Caki2 (cell line): ENCODE data around the gene PRKRA. TPM values are rescaled to one million over a fixed set of nuclear protein-coding genes. Genes with fewer than 3 reads are reported as not detected.

ENCODE experiments used
- DNase-seq: peaks from one replicate; pipeline ENCODE4 v3.0.0-alpha.2; 2015; ENCODE audit warnings: low read depth
- in situ Hi-C: cut with HindIII; loops from 2 replicates; pipeline ENCODE4 v1.10.0; 2016; ENCODE audit warnings: low sequenced_read_pairs, low pct_unique_long_range_greater_than_20kb, mixed read lengths
- total RNA-seq: library from RNA; depleted of rRNA; stranded (reverse); fragments of >200 nt; shearing (Covaris generic); gene quantifications from 2 replicates; pipeline ENCODE4 v1.2.3, GENCODE V29; 2014; ENCODE audit warnings: low replicate concordance; rRNA removed

Gene PRKRA
- total RNA-seq, 1 experiment from 2014 or later = 98.5 TPM

DNA sequence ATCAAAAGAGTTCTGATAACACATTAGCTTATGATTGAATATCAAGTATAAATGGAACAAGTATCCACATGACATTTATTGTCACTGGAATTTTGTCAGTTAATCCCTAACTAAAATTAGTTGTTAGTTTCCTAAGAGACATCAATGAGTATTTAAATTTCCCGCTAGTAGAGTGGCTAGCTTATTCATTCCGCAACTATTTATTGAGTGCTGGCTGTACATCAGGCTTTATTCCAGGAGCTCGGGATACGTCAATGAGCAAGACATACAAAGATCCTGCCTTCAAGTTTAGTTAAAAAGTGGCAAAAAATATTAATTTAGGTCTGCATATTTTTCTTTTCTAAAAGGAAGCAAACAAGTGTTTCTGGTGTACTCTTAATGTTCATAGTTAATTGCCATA is 59.3 kb downstream of the PRKRA start:
- DNase-seq = no peak
- in situ Hi-C loops = no loop called here

DNA sequence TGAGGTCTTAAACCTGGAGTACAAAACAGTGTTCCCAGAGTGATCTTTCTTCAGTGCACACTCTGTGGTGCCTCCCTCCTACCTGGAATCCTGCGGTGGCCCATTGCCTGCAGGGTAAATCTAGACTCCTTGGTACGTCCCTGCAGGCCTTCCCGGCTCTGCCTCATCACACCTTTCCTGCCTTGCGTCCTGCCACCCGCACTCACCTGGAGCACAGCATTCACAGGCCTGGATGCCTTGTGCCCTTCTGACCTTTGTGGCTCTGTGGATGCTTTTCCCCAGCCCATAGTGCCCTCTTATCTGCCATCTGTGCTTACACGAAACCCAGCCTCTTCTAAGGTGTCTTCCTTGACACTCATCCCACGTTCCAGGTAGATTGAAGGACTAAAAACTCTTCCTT is 62.7 kb downstream of the PRKRA start:
- in situ Hi-C loops = no loop called here
- DNase-seq = no peak

GRCh38 chr2:178386986-178387597 is 63.9 kb downstream of the PRKRA start:
- DNase-seq = no peak

GRCh38 chr2:178385595-178386148 is 65.3 kb downstream of the PRKRA start:
- in situ Hi-C loops = no loop called here
- DNase-seq = no peak

More at GRCh38 chr2:178386986-178387597, 63.9 kb downstream of the PRKRA start:
- in situ Hi-C loops = no loop called here

DNA sequence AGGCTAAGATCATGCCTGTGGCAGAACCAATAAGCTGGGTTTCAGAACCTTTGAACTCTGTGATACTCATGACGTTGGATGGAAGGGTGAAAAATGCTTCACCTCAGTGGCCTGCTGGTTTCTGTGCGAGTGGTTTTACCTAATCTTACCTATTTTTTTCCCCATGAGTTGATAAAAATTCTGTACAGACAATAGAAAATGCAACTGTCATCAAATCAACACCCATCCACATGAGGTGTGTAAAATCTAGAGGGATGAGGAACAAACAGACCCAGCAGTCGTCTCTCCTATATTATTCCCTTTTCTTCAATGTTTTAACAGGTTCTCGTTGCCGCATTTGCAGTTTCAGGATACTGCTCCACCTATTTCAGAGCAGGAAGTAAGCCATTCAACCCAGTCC is 67.3 kb downstream of the PRKRA start:
- in situ Hi-C loops = no loop called here
- DNase-seq = no peak

Other genes starting within 250 kb of the PRKRA start
- gene PJVK, start 203 bp upstream of the PRKRA start, total RNA-seq = 0.64 and 4.7 TPM in 2 replicates
- 60.6 and 61.8 TPM in 2 replicates for gene FKBP7, start 27.4 kb upstream of the PRKRA start, total RNA-seq
- 10.8 and 35.1 TPM in 2 replicates for gene PLEKHA3, start 29.3 kb upstream of the PRKRA start, total RNA-seq